Ishikawa (cell line): ENCODE data around the gene PAPSS1.

ENCODE experiments used
- CEBPB ChIP-seq: IDR thresholded peaks from 2 replicates; pipeline ENCODE4 v1.6.1; 2012
- CREB1 ChIP-seq: IDR thresholded peaks from 2 replicates; pipeline ENCODE4 v1.6.1; 2012; ENCODE audit warnings: low read depth
- EGR1 ChIP-seq: IDR thresholded peaks from 2 replicates; pipeline ENCODE4 v1.6.1; 2012
- EP300 ChIP-seq: IDR thresholded peaks from 2 replicates; pipeline ENCODE4 v1.6.1; 2012; ENCODE audit warnings: borderline replicate concordance
- FOXM1 ChIP-seq: IDR thresholded peaks from 2 replicates; pipeline ENCODE4 v1.6.1; 2012; ENCODE audit warnings: low read depth, borderline replicate concordance
- MAX ChIP-seq: IDR thresholded peaks from 2 replicates; pipeline ENCODE4 v1.6.1; 2012
- NFIC ChIP-seq: IDR thresholded peaks from 2 replicates; pipeline ENCODE4 v1.6.1; 2012
- RAD21 ChIP-seq: IDR thresholded peaks from 2 replicates; pipeline ENCODE4 v1.6.1; 2012; ENCODE audit warnings: low read depth
- REST ChIP-seq: IDR thresholded peaks from 2 replicates; pipeline ENCODE4 v1.6.1; 2012; ENCODE audit warnings: low read depth, mild to moderate bottlenecking
- TAF1 ChIP-seq: IDR thresholded peaks from 2 replicates; pipeline ENCODE4 v1.6.1; 2012; ENCODE audit warnings: low read depth, mild to moderate bottlenecking
- TCF12 ChIP-seq: IDR thresholded peaks from 2 replicates; pipeline ENCODE4 v1.6.1; 2012; ENCODE audit warnings: low read depth
- TEAD4 ChIP-seq: IDR thresholded peaks from 2 replicates; pipeline ENCODE4 v1.6.1; 2012
- YY1 ChIP-seq: IDR thresholded peaks from 2 replicates; pipeline ENCODE4 v1.6.1; 2012; ENCODE audit warnings: low read depth
- ZBTB7A ChIP-seq: IDR thresholded peaks from 2 replicates; pipeline ENCODE4 v1.6.1; 2012; ENCODE audit warnings: low read depth
- TF ChIP-seq, protein P1 (sequence below): IDR thresholded peaks from 2 replicates; pipeline ENCODE4 v1.6.1; 2012

PAPSS1 gene

DNA sequence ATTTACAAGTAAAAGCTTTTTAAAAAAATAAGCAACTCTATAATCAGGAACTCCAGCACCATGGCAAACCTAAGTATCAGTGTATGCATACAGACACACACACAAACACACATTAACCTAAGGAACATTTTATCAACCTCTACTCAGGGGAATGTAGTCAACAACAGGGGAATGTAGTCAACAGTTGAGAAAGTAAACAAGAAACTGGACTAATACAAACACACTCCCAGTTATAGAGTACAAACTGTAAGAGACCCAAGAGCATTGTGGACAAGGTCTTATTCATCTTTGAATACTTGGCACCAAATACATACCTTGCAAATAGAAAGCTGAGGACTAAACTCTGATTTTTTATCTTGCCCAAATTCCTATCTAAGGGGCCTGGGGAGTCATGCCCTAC lies 36.2 kb downstream of the PAPSS1 start:
- no peak for TF ChIP-seq TCF12
- TF ChIP-seq, protein P1, sequence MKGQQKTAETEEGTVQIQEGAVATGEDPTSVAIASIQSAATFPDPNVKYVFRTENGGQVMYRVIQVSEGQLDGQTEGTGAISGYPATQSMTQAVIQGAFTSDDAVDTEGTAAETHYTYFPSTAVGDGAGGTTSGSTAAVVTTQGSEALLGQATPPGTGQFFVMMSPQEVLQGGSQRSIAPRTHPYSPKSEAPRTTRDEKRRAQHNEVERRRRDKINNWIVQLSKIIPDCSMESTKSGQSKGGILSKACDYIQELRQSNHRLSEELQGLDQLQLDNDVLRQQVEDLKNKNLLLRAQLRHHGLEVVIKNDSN: no peak
- no peak for TF ChIP-seq TAF1
- TF ChIP-seq TEAD4: no peak
- no peak for TF ChIP-seq ZBTB7A
- TF ChIP-seq MAX: no peak

- TF ChIP-seq, protein P1: no peak
- TF ChIP-seq ZBTB7A (no peak), NFIC (no peak), EGR1 (no peak), CEBPB (no peak), FOXM1 (no peak), TAF1 (no peak), TEAD4 (no peak), YY1 (no peak), RAD21 (no peak), MAX (no peak), REST (no peak), CREB1 (no peak), TCF12 (no peak), EP300 (no peak)
Measured at GRCh38 chr4:107682306-107682705, 37.7 kb downstream of the PAPSS1 start.

DNA sequence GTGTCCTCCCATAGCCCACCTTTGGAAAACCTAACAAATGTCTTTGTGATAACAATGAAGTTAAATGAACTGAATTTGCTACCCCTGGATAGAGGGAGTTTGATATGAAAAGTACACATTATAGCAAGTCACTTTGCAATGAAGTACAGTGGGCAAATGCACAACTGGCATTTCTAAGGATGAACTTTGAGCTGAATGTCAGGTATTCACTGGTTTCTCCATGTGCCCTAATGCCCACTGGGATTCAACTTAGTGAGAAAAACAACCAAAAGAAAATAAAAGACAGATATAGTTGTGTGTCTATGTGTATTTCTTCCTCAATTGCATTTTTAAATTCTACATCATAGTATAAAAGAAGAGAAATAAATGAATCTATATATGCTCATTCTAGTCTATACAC lies 51.0 kb downstream of the PAPSS1 start:
- TF ChIP-seq CREB1: no peak
- TF ChIP-seq EP300: no peak
- TF ChIP-seq ZBTB7A: no peak
- TF ChIP-seq REST: no peak
- no peak for TF ChIP-seq TEAD4
- no peak for TF ChIP-seq MAX
- TF ChIP-seq RAD21: no peak
- TF ChIP-seq EGR1: no peak
- no peak for TF ChIP-seq FOXM1
- no peak for TF ChIP-seq CEBPB
- TF ChIP-seq YY1: no peak

DNA sequence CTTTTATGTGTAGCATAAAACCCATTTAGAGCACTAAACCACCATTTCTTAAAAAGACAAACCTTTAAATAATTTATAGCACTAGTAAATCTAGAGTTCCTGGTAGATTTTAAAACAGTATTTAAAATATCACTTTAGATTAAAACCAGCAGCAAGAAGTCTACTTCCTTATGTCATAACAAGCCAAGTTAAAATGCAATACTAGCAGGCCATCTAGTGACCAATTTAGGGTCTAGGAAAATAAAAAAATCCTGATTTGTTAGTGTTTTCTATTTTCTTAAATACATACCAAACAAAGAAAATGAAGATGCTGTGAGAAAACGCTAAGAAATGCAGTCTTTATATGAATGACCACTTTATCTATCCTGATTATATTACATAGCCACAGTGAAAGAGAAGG lies 53.9 kb downstream of the PAPSS1 start:
- TF ChIP-seq NFIC (no peak), RAD21 (peak; percentile 35; the same call in 1 of the 2 replicates)

DNA sequence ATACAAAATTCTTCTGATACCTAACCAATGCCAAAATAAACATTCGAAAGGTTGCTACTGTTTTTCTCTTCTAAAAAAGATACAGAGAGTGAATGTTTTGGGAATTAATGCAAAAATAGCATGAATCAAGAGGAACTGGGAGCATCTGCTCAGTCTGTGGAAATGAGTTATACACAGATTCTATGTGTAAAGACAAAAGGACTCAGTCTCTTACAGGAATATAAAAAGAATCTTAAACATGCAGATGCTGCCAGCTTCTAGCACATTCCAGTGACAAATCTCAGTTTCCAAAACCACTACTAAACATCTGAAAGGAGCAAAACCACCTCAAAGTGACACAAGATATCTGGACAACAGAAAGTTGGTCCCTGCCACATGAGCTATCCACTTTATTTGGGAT lies 55.0 kb downstream of the PAPSS1 start:
- TF ChIP-seq YY1 (no peak), FOXM1 (no peak), TCF12 (no peak), ZBTB7A (no peak), CEBPB (no peak), TAF1 (no peak), TEAD4 (no peak), EP300 (no peak), EGR1 (no peak), MAX (no peak)
